Measurements from ENCODE around the gene TAP2. TPM values are rescaled to one million over a fixed set of nuclear protein-coding genes. Genes with fewer than 3 reads are reported as not detected.

TAP2 gene
- total and polyA plus RNA-seq, 10 of the 15 experiments (the other 5 are each of a cell fraction or from before 2014, with no cell fraction given), result 5.3 to 77.2 (median 35.3) TPM

DNA sequence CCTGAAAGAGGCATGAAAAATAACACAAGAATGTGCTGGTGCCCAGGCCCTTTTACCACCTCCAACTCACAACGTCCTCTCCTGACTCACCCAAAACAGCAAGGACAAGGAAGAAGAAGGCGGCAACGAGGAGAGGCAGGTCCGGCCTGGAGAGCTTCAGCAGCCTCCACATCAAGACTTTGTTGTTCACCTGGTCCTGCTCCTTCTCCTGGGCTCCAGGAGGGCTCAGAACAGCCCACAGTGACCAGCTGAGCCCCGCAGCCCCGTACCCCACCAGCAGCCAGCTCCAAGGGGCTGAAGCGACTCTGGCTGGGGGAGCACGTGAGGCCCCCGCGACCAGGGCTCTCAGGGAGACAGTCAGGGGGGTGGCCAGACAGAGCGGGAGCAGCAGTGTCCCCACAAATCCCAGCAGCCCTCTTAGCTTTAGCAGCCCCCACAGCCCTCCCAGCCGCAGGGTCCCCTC, 857 bp downstream of the TAP2 start (continued):
- TF ChIP-seq, protein P1, sequence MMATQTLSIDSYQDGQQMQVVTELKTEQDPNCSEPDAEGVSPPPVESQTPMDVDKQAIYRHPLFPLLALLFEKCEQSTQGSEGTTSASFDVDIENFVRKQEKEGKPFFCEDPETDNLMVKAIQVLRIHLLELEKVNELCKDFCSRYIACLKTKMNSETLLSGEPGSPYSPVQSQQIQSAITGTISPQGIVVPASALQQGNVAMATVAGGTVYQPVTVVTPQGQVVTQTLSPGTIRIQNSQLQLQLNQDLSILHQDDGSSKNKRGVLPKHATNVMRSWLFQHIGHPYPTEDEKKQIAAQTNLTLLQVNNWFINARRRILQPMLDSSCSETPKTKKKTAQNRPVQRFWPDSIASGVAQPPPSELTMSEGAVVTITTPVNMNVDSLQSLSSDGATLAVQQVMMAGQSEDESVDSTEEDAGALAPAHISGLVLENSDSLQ (IDR thresholded peaks at IDR 0.05), result no peak
- TF ChIP-seq IRF4 (IDR thresholded peaks at IDR 0.05; ENCODE audit: low read depth, low read length) (no peak), BHLHE40 (IDR thresholded peaks at IDR 0.05; ENCODE audit: borderline replicate concordance in 1 of 2, low read depth in 2 of 2, low read length in 1 of 2) (peak in 1 of 2 experiments; percentile 77; a peak in 2 of 4 replicates)
- TF ChIP-seq, protein P2, sequence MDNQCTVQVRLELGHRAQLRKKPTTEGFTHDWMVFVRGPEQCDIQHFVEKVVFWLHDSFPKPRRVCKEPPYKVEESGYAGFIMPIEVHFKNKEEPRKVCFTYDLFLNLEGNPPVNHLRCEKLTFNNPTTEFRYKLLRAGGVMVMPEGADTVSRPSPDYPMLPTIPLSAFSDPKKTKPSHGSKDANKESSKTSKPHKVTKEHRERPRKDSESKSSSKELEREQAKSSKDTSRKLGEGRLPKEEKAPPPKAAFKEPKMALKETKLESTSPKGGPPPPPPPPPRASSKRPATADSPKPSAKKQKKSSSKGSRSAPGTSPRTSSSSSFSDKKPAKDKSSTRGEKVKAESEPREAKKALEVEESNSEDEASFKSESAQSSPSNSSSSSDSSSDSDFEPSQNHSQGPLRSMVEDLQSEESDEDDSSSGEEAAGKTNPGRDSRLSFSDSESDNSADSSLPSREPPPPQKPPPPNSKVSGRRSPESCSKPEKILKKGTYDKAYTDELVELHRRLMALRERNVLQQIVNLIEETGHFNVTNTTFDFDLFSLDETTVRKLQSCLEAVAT (IDR thresholded peaks at IDR 0.05), result no peak

DNA sequence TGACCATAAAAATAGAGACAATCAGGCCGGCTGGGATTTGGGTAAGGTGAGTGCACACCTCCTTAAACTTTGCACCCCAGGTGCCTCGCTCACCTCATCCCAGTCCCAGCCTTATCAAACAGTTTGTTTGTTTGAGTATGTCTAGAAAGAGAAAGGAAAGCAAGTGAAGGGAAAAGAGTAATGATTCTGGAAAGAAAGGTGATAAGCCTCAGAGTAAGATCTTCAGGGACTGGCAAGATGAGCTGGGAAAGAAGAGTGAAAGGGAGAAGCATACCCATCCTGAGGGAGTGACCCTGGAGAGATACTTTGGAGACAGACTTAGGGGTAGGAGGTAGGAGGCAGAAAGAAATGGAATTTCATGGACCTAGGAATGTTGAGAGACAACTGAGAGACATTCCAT, 1.7 kb downstream of the TAP2 start:
- ChIA-PET RAD21 (ENCODE audit: unreplicated experiment) (interaction anchor here (1.9 to 10.5 kb wide), 4 partner anchors 20 to 136 kb away, joined by 7 to 269 read pairs (median 12); partner anchors contain the start of genes PSMB9 and TAP1), SMC1A (ENCODE audit: uncharacterized antibody, unreplicated experiment) (interaction anchor here (1.4 to 6.8 kb wide), 4 partner anchors 13 to 32 kb away, joined by 3 to 226 read pairs (median 72); partner anchors contain the start of genes PSMB9 and TAP1), CTCF (interaction anchor here (1.6 to 10.7 kb wide), 7 partner anchors 20 to 148 kb away, joined by 4 to 311 read pairs (median 25); partner anchors contain the start of genes HLA-DMA, PSMB9 and TAP1), POLR2A (interaction anchor here (1.8 to 10.5 kb wide), 2 partner anchors 9 to 20 kb away, joined by 7 to 357 read pairs; partner anchors contain the start of genes PSMB9 and TAP1)
- in situ Hi-C loops (cut with MboI), result no loop called here
- peak overlapping the region; percentile 72 for H3K4me2 ChIP-seq (ENCODE audit: control insufficient read depth, insufficient read depth)
- H3K4me3 ChIP-seq, result peak overlapping the region; percentile 95
- intact Hi-C loops (cut with micrococcal nuclease; ENCODE audit: unreplicated experiment), result no loop called here
- H3K79me2 ChIP-seq (ENCODE audit: control insufficient read depth, insufficient read depth, low read length), result peaks cover 41% of the 10 kb centered on the region
- H3K4me1 ChIP-seq (ENCODE audit: control insufficient read depth, insufficient read depth, low read length), result peaks cover 52% of the 10 kb centered on the region
- ATAC-seq, result no peak
- TSS peak; percentile 3 for BruUV-seq (replicated peaks)
- no peaks in the 10 kb centered on the region; the same call in 2 of the 3 replicates for H3K9me3 ChIP-seq (replicated peaks; ENCODE audit: control insufficient read depth, insufficient read depth, low read length)
- no peak for FAIRE-seq
- H3K27me3 ChIP-seq (replicated peaks in 1 of 2; ENCODE audit: control insufficient read depth in 2 of 2, insufficient read depth in 2 of 2, low read length in 1 of 2), result no peaks in the 10 kb centered on the region
- no peak overlapping the region for H2AFZ ChIP-seq (ENCODE audit: control insufficient read depth, low read depth, low read length)
- peaks cover 7 to 52% of the 10 kb centered on the region in 2 experiments for H3K36me3 ChIP-seq (ENCODE audit: control insufficient read depth in 2 of 2, insufficient read depth in 2 of 2, low read length in 1 of 2)
- DNase-seq (ENCODE audit: low read depth, low spot score), result no peak
- no peaks in the 10 kb centered on the region for H4K20me1 ChIP-seq (ENCODE audit: control insufficient read depth, insufficient read depth)
- H3K9ac ChIP-seq (ENCODE audit: control insufficient read depth, insufficient read depth, low read length), result peak overlapping the region; percentile 87
- peak overlapping the region; percentile 35; the same call in 1 of the 2 replicates for H3K27ac ChIP-seq (ENCODE audit: control insufficient read depth, insufficient read depth)
- 47% methylated on average over 2 of the region's 2 CpGs for WGBS (ENCODE audit: insufficient coverage, insufficient replicate concordance, low lambda C conversion rate, missing lambda C conversion rate)
- TF ChIP-seq, protein P2 (IDR thresholded peaks at IDR 0.05), result no peak
- TF ChIP-seq, protein P3, sequence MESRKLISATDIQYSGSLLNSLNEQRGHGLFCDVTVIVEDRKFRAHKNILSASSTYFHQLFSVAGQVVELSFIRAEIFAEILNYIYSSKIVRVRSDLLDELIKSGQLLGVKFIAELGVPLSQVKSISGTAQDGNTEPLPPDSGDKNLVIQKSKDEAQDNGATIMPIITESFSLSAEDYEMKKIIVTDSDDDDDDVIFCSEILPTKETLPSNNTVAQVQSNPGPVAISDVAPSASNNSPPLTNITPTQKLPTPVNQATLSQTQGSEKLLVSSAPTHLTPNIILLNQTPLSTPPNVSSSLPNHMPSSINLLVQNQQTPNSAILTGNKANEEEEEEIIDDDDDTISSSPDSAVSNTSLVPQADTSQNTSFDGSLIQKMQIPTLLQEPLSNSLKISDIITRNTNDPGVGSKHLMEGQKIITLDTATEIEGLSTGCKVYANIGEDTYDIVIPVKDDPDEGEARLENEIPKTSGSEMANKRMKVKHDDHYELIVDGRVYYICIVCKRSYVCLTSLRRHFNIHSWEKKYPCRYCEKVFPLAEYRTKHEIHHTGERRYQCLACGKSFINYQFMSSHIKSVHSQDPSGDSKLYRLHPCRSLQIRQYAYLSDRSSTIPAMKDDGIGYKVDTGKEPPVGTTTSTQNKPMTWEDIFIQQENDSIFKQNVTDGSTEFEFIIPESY (IDR thresholded peaks at IDR 0.05), result no peak
- TF ChIP-seq, protein P4, sequence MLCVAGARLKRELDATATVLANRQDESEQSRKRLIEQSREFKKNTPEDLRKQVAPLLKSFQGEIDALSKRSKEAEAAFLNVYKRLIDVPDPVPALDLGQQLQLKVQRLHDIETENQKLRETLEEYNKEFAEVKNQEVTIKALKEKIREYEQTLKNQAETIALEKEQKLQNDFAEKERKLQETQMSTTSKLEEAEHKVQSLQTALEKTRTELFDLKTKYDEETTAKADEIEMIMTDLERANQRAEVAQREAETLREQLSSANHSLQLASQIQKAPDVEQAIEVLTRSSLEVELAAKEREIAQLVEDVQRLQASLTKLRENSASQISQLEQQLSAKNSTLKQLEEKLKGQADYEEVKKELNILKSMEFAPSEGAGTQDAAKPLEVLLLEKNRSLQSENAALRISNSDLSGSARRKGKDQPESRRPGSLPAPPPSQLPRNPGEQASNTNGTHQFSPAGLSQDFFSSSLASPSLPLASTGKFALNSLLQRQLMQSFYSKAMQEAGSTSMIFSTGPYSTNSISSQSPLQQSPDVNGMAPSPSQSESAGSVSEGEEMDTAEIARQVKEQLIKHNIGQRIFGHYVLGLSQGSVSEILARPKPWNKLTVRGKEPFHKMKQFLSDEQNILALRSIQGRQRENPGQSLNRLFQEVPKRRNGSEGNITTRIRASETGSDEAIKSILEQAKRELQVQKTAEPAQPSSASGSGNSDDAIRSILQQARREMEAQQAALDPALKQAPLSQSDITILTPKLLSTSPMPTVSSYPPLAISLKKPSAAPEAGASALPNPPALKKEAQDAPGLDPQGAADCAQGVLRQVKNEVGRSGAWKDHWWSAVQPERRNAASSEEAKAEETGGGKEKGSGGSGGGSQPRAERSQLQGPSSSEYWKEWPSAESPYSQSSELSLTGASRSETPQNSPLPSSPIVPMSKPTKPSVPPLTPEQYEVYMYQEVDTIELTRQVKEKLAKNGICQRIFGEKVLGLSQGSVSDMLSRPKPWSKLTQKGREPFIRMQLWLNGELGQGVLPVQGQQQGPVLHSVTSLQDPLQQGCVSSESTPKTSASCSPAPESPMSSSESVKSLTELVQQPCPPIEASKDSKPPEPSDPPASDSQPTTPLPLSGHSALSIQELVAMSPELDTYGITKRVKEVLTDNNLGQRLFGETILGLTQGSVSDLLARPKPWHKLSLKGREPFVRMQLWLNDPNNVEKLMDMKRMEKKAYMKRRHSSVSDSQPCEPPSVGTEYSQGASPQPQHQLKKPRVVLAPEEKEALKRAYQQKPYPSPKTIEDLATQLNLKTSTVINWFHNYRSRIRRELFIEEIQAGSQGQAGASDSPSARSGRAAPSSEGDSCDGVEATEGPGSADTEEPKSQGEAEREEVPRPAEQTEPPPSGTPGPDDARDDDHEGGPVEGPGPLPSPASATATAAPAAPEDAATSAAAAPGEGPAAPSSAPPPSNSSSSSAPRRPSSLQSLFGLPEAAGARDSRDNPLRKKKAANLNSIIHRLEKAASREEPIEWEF (IDR thresholded peaks at IDR 0.05; ENCODE audit: insufficient replicate concordance, low read depth, low read length), result no peak
- TF ChIP-seq EZH2 (IDR thresholded peaks at IDR 0.05; ENCODE audit: borderline replicate concordance, control insufficient read depth, low read depth, low read length), result no peak

Data from GM12878 (cell line).